HepG2 (cell line): ENCODE results near the gene LYPD6B. TPM values are rescaled to one million over a fixed set of nuclear protein-coding genes. Genes with fewer than 3 reads are reported as not detected.

Experiments used
- ATAC-seq: fragments of 200-7000 bp; cut with Tn5 transposase; 3 replicates; pipeline ENCODE4 v1.9.1; 2020; ENCODE audit warnings: mild to moderate bottlenecking, moderate library complexity
- BruUV-seq: library from RNA; stranded (reverse); fragments of 400-500 nt; replicated peaks from 2 replicates; lab custom pipeline; 2021; lab: Mats Ljungman, UMichigan
- CTCF ChIA-PET: fragments of 300-600 bp; formaldehyde crosslinking; extraction: SDS; loops from one replicate; lab custom pipeline; 2021; ENCODE audit warnings: low total read pairs, inconsistent platforms, low intra/inter-chr PET ratio; lab: Yijun Ruan, JAX
- POLR2A ChIA-PET: fragments of 350-600 bp; sonication (Branson Sonifier 250); formaldehyde crosslinking; loops from one replicate; lab custom pipeline; 2020; ENCODE audit warnings: antibody characterized with exemption, inconsistent platforms; lab: Yijun Ruan, JAX
- DNase-seq: peaks from one replicate; pipeline ENCODE4 v3.0.0-alpha.2; 2015; ENCODE audit warnings: low spot score
- FAIRE-seq: peaks from 3 replicates; lab custom pipeline; 2011; peaks lifted over from hg19 to GRCh38; lab: Jason Lieb, UNC
- H2AFZ ChIP-seq: one replicate; pipeline ENCODE4 v1.6.1; 2011; ENCODE audit warnings: low read length, inconsistent platforms
- H3K27ac ChIP-seq: fragments of 300-600 bp; 3 replicates; pipeline ENCODE4 v1.8.0; 2011; ENCODE audit warnings: mixed run types, mild to moderate bottlenecking, mixed read lengths, low read length, inconsistent platforms; ENCODE audit not compliant: insufficient read depth; ENCODE audit errors: extremely low read length
- H3K27me3 ChIP-seq, 2 experiments: fragments of 200-600 bp in 1 of 2; 2 replicates in 1 of 2; 3 replicates in 1 of 2; pipeline versions ENCODE4 v1.6.0 to v1.8.0; 2011; ENCODE audit warnings: low read length in 2 of 2, mild to moderate bottlenecking in 2 of 2, moderate library complexity in 2 of 2, inconsistent platforms in 1 of 2; ENCODE audit not compliant: insufficient read depth in 2 of 2, control insufficient read depth in 1 of 2
- H3K36me3 ChIP-seq, 2 experiments: fragments of 200-600 bp in 1 of 2; replicated peaks in 1 of 2; 2 replicates in 1 of 2; 3 replicates in 1 of 2; pipeline versions ENCODE4 v1.5.1 to v1.8.0; 2011; ENCODE audit warnings: low read length in 2 of 2, inconsistent platforms in 1 of 2; ENCODE audit not compliant: insufficient read depth in 2 of 2, control insufficient read depth in 1 of 2
- H3K4me1 ChIP-seq: 2 replicates; pipeline ENCODE4 v1.5.1; 2012; ENCODE audit warnings: low read length, inconsistent platforms; ENCODE audit not compliant: insufficient read depth
- H3K4me2 ChIP-seq: 2 replicates; pipeline ENCODE4 v1.6.0; 2011; ENCODE audit warnings: low read depth, low read length, inconsistent platforms
- H3K4me3 ChIP-seq, 3 experiments: fragments of 200-600 bp in 1 of 3; sonication (generic), shearing (Covaris generic) in 1 of 3; replicated peaks in 1 of 3; 2 replicates each; pipeline ENCODE4 v1.5.1; 2011 to 2016; ENCODE audit warnings: low read length in 3 of 3, inconsistent platforms in 2 of 3, low read depth in 2 of 3, mild to moderate bottlenecking in 2 of 3, control low read depth in 1 of 3, mixed read lengths in 1 of 3; ENCODE audit not compliant: insufficient read depth in 1 of 3
- H3K79me2 ChIP-seq: one replicate; pipeline ENCODE4 v1.6.1; 2011; ENCODE audit warnings: low read length, inconsistent platforms; ENCODE audit not compliant: insufficient read depth
- H3K9ac ChIP-seq: 2 replicates; pipeline ENCODE4 v1.6.0; 2011; ENCODE audit warnings: mild to moderate bottlenecking, low read depth, low read length, inconsistent platforms; ENCODE audit not compliant: insufficient read depth
- H3K9me3 ChIP-seq: 2 replicates; pipeline ENCODE4 v1.5.1; 2012; ENCODE audit warnings: mild to moderate bottlenecking, low read length
- H4K20me1 ChIP-seq: 2 replicates; pipeline ENCODE4 v1.6.0; 2011; ENCODE audit warnings: inconsistent platforms, mild to moderate bottlenecking, low read length, moderate library complexity; ENCODE audit not compliant: insufficient read depth
- ARID5B ChIP-seq: IDR thresholded peaks from 2 replicates; pipeline ENCODE4 v1.4.0; 2020; ENCODE audit warnings: mild to moderate bottlenecking, missing genetic modification reagents
- ATM ChIP-seq: fragments of 450-650 bp; IDR thresholded peaks from 2 replicates; pipeline ENCODE4 v1.7.1; 2017; ENCODE audit warnings: mild to moderate bottlenecking, borderline replicate concordance
- FOXP1 ChIP-seq, 2 experiments: fragments of 450-650 bp in 1 of 2; IDR thresholded peaks; 2 replicates each; pipeline ENCODE4 v1.6.1; 2017 to 2018; ENCODE audit warnings: antibody characterized with exemption in 1 of 2
- GTF2F1 ChIP-seq: fragments of 150-350 bp; IDR thresholded peaks from 2 replicates; pipeline ENCODE4 v1.6.1; 2014; ENCODE audit warnings: low read length
- HNRNPK ChIP-seq: fragments of 200-400 bp; formaldehyde crosslinking; IDR thresholded peaks from 2 replicates; pipeline ENCODE4 v1.6.1; 2018; ENCODE audit warnings: low read length, low read depth, moderate library complexity, mild to moderate bottlenecking; ENCODE audit not compliant: poor library complexity, severe bottlenecking
- MNT ChIP-seq: fragments of 450-650 bp; IDR thresholded peaks from 2 replicates; pipeline ENCODE4 v1.6.1; 2016
- MTA3 ChIP-seq: sonication (generic); formaldehyde crosslinking; IDR thresholded peaks from 2 replicates; pipeline ENCODE4 v1.4.0; 2020; ENCODE audit warnings: missing genetic modification reagents
- RFX1 ChIP-seq: fragments of 450-650 bp; IDR thresholded peaks from 2 replicates; pipeline ENCODE4 v1.6.1; 2017
- RORA ChIP-seq: sonication (generic); formaldehyde crosslinking; IDR thresholded peaks from 2 replicates; pipeline ENCODE4 v1.5.0; 2020; ENCODE audit warnings: mild to moderate bottlenecking, missing genetic modification reagents, moderate library complexity
- SALL1 ChIP-seq: sonication (generic); formaldehyde crosslinking; IDR thresholded peaks from 2 replicates; pipeline ENCODE4 v1.8.0; 2022; ENCODE audit warnings: mild to moderate bottlenecking, missing genetic modification reagents
- SSRP1 ChIP-seq: IDR thresholded peaks from 2 replicates; pipeline ENCODE4 v1.6.1; 2016; ENCODE audit warnings: control low read depth
- XRCC5 ChIP-seq: fragments of 200-400 bp; formaldehyde crosslinking; optimal IDR thresholded peaks from 2 replicates; pipeline ENCODE3; 2017; ENCODE audit warnings: mild to moderate bottlenecking, low read length
- ZNF564 ChIP-seq: sonication (generic); formaldehyde crosslinking; IDR thresholded peaks from 2 replicates; pipeline ENCODE4 v1.8.1; 2023; ENCODE audit warnings: mild to moderate bottlenecking, missing genetic modification reagents
- ZNF674 ChIP-seq: sonication (generic); formaldehyde crosslinking; IDR thresholded peaks from 2 replicates; pipeline ENCODE4 v1.5.0; 2020; ENCODE audit warnings: low read depth, mild to moderate bottlenecking, missing genetic modification reagents
- ZNF879 ChIP-seq: sonication (generic); formaldehyde crosslinking; IDR thresholded peaks from 2 replicates; pipeline ENCODE4 v1.8.1; 2023; ENCODE audit warnings: missing genetic modification reagents
- ZSCAN5A ChIP-seq: sonication (generic); formaldehyde crosslinking; IDR thresholded peaks from 2 replicates; pipeline ENCODE4 v1.8.0; 2022; ENCODE audit warnings: mild to moderate bottlenecking, missing genetic modification reagents, borderline replicate concordance
- ZZZ3 ChIP-seq: sonication (generic); formaldehyde crosslinking; IDR thresholded peaks from 2 replicates; pipeline ENCODE4 v1.4.0; 2020; ENCODE audit warnings: missing genetic modification reagents, mild to moderate bottlenecking, borderline replicate concordance
- WGBS: methylation state at CpG from one replicate; pipeline ENCODE4 v1.1.6; 2017; ENCODE audit warnings: low lambda C conversion rate; 5-methylcytosine and 5-hydroxymethylcytosine counted together
- in situ Hi-C: cut with HindIII; loops from 2 replicates; pipeline ENCODE4 v1.10.0; 2017; ENCODE audit warnings: low pct_unique_long_range_greater_than_20kb; ENCODE audit not compliant: extremely low pct_ligation_motif_present
- intact Hi-C: fragments of 100-400 bp; cut with micrococcal nuclease; formaldehyde crosslinking; loops from one replicate; pipeline ENCODE4 v1.10.0; 2022; ENCODE audit not compliant: unreplicated experiment
- polyA plus RNA-seq, 8 experiments: library from polyadenylated mRNA; depleted of rRNA in 3 of 8; stranded (reverse) in 7 of 8; unstranded in 1 of 8; fragments of >200 nt; fragmentation: Illumina TruSeq in 4 of 8; extraction: Trizol in 4 of 8; gene quantifications; 2 replicates each; pipeline versions ENCODE4 v1.2.1 to v1.2.3, GENCODE V29; 2011 to 2016; ENCODE audit warnings: low read depth in 4 of 8, missing spikeins in 1 of 8, mixed read lengths in 1 of 8; ENCODE audit not compliant: insufficient read depth in 1 of 8
- total RNA-seq, 5 experiments: library from RNA; depleted of rRNA; stranded (reverse); fragments of >200 nt; fragmentation: Illumina TruSeq; extraction: Trizol; gene quantifications; 2 replicates each; pipeline ENCODE4 v1.2.3, GENCODE V29; 2016; ENCODE audit warnings: low read depth in 1 of 5

LYPD6B gene
- total and polyA plus RNA-seq, 2 of the 13 experiments (the other 11 are each of a cell fraction or from before 2014, with no cell fraction given) = not detected

DNA sequence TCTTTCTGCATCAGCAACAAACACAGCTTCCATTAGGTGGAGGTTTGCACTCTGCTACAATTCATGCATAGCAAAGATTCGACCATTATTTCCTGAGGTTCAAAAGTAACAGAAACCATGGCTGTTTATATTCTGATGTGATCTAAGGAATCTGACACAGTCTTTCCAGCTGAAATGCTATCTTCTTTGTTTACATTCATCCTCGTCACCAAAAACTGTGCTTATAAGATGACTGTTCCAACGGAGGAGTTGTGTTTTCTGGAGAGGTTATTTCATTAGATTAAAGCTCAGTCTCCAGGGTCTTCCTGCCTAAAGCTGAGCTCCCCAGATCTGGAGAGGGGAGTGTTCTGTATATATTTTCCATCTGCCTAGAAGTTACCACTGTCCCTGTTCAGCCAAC, 45.1 kb upstream of the LYPD6B start:
- Histone ChIP-seq H3K79me2 (no peaks in the 10 kb centered on the region), H3K4me1 (no peaks in the 10 kb centered on the region), H4K20me1 (no peaks in the 10 kb centered on the region), H3K27ac (no peak overlapping the region), H3K9ac (no peak overlapping the region), H3K4me3 (no peak overlapping the region), H3K27me3 (peaks cover 1 to 8% of the 10 kb centered on the region in 2 experiments; a peak in 3 of 5 replicates), H2AFZ (no peak overlapping the region), H3K9me3 (no peaks in the 10 kb centered on the region), H3K4me2 (no peak overlapping the region), H3K36me3 (no peaks in the 10 kb centered on the region)
- CTCF ChIA-PET = no interaction called here
- in situ Hi-C loops = loop anchor here (25.0 kb wide), 2 partner anchors 356 to 1056 kb away; partner anchors contain the start of gene EPC2
- ATAC-seq (no peak), DNase-seq (no peak), FAIRE-seq (no peak)
- POLR2A ChIA-PET = no interaction called here
- TF ChIP-seq ZSCAN5A (CRISPR knock-in tag) = no peak
- no peak for TF ChIP-seq RORA (CRISPR knock-in tag)
- no peak for TF ChIP-seq XRCC5
- TF ChIP-seq SALL1 = no peak
- TF ChIP-seq ZZZ3 (CRISPR knock-in tag) = no peak
- no peak for TF ChIP-seq ZNF564 (CRISPR knock-in tag)
- no peak for TF ChIP-seq MTA3 (CRISPR knock-in tag)
- TF ChIP-seq HNRNPK = no peak
- no peak for TF ChIP-seq ATM
- TF ChIP-seq SSRP1 (CRISPR knock-in tag) = no peak
- no peak for TF ChIP-seq ZNF879
- no peak for TF ChIP-seq FOXP1 (IDR thresholded peaks at IDR 0.05)
- TF ChIP-seq FOXP1 (CRISPR knock-in tag; IDR thresholded peaks at IDR 0.05) = no peak
- no peak for TF ChIP-seq RFX1
- no peak for TF ChIP-seq ARID5B (CRISPR knock-in tag)
- TF ChIP-seq GTF2F1 = no peak
- TF ChIP-seq ZNF674 (CRISPR knock-in tag) = no peak
- TF ChIP-seq MNT = no peak
- intact Hi-C loops = loop anchor here (5.0 kb wide), 1 partner anchor 791 kb away; no protein-coding TSS in a partner anchor
- no TSS peak for BruUV-seq
- 7% methylated on average over 3 of the region's 3 CpGs for WGBS
